ENCODE data around the gene REN. TPM values are rescaled to one million over a fixed set of nuclear protein-coding genes. Genes with fewer than 3 reads are reported as not detected.

Gene REN
- total and polyA plus RNA-seq, 9 of the 15 experiments (the other 6 are each of a cell fraction or from before 2014, with no cell fraction given), result 1.7 to 9.9 (median 3.1) TPM

GRCh38 chr1:204206121-204206520 is 40.0 kb upstream of the REN start:
- in situ Hi-C loops (cut with MboI), result no loop called here

More at GRCh38 chr1:204206121-204206520, 40.0 kb upstream of the REN start:
- Histone ChIP-seq H2AFZ (ENCODE audit: low read depth, low read length) (no peak overlapping the region), H3K27ac (ENCODE audit: extremely low read depth, low read depth, low read length) (no peak overlapping the region), H3K9me1 (ENCODE audit: control insufficient read depth, insufficient read depth, low read length) (no peaks in the 10 kb centered on the region), H3K9me3 (replicated peaks; ENCODE audit: control insufficient read depth, insufficient read depth, low read depth, low read length) (no peaks in the 10 kb centered on the region), H3K27me3 (ENCODE audit: control insufficient read depth in 2 of 2, insufficient read depth in 2 of 2, low read length in 2 of 2) (peaks cover 7 to 43% of the 10 kb centered on the region in 2 experiments; a peak in 4 of 5 replicates), H3K4me3 (no peak overlapping the region), H3K4me2 (ENCODE audit: insufficient read depth, low read length) (no peak overlapping the region), H4K20me1 (replicated peaks; ENCODE audit: control insufficient read depth, insufficient read depth, low read length) (no peaks in the 10 kb centered on the region), H3K36me3 (ENCODE audit: control insufficient read depth, insufficient read depth, low read length) (no peaks in the 10 kb centered on the region), H3K9ac (ENCODE audit: insufficient read depth in 1 of 2, low read depth in 2 of 2, low read length in 2 of 2) (no peak overlapping the region), H3K79me2 (ENCODE audit: control insufficient read depth, insufficient read depth, low read length) (no peaks in the 10 kb centered on the region), H3K4me1 (replicated peaks in 1 of 2; ENCODE audit: control insufficient read depth in 2 of 2, insufficient read depth in 2 of 2, low read length in 2 of 2) (no peaks in the 10 kb centered on the region; a peak in 1 of 5 replicates)
- FAIRE-seq, result no peak
- ChIA-PET CTCF (ENCODE audit: low intra/inter-chr PET ratio) (interaction anchor here (0.6 kb wide), 1 partner anchor 181 kb away, joined by 3 read pairs; no protein-coding TSS in a partner anchor), POLR2A (no interaction called here)
- TF ChIP-seq ZNF133 (CRISPR knock-in tag; IDR thresholded peaks at IDR 0.05) (no peak), DEAF1 (CRISPR knock-in tag; IDR thresholded peaks at IDR 0.05) (peak; percentile 16; the same call in 1 of the 2 replicates), RAD21 (CRISPR knock-in tag; conservative IDR thresholded peaks at IDR 0.05 in 1 of 2, IDR thresholded peaks at IDR 0.05 in 1 of 2) (peak; percentile 17 to 24; a peak in 1 of 4 replicates), CTCF (IDR thresholded peaks at IDR 0.05 in 2 of 3, conservative IDR thresholded peaks at IDR 0.05 in 1 of 3; ENCODE audit: insufficient read depth in 2 of 3, low read depth in 1 of 3, low read length in 3 of 3) (peak in 1 of 3 experiments; percentile 20; a peak in 2 of 6 replicates), POLR2B (IDR thresholded peaks at IDR 0.05; ENCODE audit: low read depth, partially characterized antibody) (no peak), ZBTB34 (CRISPR knock-in tag; IDR thresholded peaks at IDR 0.05) (no peak), TFE3 (CRISPR knock-in tag; IDR thresholded peaks at IDR 0.05) (peak; percentile 30; the same call in 1 of the 2 replicates)
- BruUV-seq (replicated peaks), result no TSS peak
- ATAC-seq, result no peak
- WGBS (ENCODE audit: insufficient coverage, low coverage, missing lambda C conversion rate), result 0% methylated on average over 2 of the region's 2 CpGs
- intact Hi-C loops (cut with micrococcal nuclease), result loop anchor here (2.0 to 5.0 kb wide), 2 partner anchors 286 to 345 kb away; partner anchors contain the start of genes PIK3C2B and SNRPE
- DNase-seq (ENCODE audit: extremely low read depth in 1 of 4, low spot score in 3 of 4), result peak in 2 of 4 experiments; percentile 54 to 60

Measured in K562 (cell line).